ENCODE measurements around the gene RNF146.
"Not testable (repeated sequence)": the region's sequence is repeated elsewhere in the genome, so short reads cannot be mapped to it uniquely, and the experiment has no call there.

The RNF146 gene, protein sequence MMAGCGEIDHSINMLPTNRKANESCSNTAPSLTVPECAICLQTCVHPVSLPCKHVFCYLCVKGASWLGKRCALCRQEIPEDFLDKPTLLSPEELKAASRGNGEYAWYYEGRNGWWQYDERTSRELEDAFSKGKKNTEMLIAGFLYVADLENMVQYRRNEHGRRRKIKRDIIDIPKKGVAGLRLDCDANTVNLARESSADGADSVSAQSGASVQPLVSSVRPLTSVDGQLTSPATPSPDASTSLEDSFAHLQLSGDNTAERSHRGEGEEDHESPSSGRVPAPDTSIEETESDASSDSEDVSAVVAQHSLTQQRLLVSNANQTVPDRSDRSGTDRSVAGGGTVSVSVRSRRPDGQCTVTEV
- 9.6 reads per million, percentile 31 among the genes with 10 or more reads in this experiment for total RNA-seq

- DNase-seq, result peak; percentile 57
Observed at GRCh38 chr6:127266178-127266891, at the start of gene RNF146. TSS of gene RNF146 (plus strand) at chr6:127266864. CDS start at chr6:127280339, 13,475 bp downstream.

- no peak for DNase-seq
Observed at GRCh38 chr6:127219869-127220268, 46.8 kb upstream of the RNF146 start.

DNA sequence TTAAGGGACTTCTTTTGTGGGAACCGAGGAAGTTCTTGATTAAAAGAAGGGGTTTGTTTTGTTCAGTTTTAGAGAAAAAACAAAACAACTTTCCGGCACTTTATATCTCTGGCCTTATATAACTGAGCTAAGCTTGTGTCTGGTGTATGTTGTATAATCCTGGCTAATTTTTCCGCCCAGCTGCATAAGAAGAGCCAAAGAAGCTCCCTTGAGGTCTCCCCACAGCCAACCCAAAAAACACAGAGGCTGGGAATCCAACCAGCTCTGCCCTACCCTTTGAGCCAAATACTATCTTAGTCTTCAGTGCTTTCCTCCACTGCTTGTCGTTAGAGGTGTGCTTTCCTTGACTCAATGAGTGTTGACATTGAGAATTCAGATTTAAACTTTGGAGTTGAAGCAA lies 45.5 kb upstream of the RNF146 start:
- no peak for DNase-seq

GRCh38 chr6:127222418-127222817 lies 44.2 kb upstream of the RNF146 start:
- no peak for DNase-seq

DNA sequence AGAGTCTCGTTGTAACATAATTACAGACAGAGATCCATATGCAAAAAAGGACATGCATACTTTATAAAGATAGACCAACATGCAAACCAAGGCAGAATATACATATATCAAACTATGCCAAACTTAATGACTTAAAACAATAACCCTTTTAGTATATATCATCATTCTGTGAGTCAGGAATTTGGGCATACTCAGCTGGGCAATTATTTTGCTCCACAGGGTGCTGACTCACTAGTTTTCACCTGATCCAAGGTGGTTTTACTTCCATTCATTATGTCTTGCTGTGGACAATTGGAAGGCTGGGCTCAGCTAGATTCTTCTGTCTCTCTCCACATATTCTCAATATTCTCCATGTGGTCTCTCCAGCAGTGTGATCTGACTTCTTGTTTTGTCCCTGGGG lies 41.2 kb upstream of the RNF146 start:
- DNase-seq, result no peak

DNA sequence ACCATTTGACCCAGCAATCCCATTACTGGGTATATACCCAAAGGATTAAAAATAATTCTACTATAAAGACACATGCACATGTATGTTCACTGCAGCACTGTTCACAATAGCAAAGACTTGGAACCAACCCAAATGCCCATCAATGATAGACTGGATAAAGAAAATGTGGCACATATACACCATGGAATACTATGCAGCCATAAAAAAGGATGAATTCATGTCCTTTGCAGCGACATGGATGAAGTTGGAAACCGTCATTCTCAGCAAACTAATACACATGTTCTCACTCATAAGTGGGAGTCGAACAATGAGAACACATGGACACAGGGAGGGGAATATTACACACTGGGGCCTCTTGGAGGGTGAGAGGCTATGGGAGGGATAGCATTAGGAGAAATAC lies 32.8 kb upstream of the RNF146 start:
- DNase-seq, result not testable (repeated sequence)

DNA sequence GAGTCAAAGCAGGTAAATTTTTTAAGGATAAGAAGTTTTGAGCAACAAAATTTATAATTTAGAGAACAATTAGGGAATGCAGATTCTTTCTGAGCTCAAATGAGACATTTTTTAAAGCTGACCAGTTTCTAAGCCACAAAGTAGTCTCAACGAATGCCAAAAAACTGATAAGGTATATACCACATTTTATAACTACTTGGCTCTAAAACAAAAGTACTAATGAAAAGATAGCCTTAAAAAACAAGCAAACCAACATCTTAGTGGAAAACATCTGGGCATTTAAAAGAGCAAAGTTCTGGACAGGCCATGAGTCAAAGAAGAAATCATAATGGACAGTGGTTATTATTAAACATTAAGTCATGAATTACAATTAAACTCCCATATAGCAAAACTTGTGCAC lies 23.2 kb upstream of the RNF146 start:
- no peak for DNase-seq

DNA sequence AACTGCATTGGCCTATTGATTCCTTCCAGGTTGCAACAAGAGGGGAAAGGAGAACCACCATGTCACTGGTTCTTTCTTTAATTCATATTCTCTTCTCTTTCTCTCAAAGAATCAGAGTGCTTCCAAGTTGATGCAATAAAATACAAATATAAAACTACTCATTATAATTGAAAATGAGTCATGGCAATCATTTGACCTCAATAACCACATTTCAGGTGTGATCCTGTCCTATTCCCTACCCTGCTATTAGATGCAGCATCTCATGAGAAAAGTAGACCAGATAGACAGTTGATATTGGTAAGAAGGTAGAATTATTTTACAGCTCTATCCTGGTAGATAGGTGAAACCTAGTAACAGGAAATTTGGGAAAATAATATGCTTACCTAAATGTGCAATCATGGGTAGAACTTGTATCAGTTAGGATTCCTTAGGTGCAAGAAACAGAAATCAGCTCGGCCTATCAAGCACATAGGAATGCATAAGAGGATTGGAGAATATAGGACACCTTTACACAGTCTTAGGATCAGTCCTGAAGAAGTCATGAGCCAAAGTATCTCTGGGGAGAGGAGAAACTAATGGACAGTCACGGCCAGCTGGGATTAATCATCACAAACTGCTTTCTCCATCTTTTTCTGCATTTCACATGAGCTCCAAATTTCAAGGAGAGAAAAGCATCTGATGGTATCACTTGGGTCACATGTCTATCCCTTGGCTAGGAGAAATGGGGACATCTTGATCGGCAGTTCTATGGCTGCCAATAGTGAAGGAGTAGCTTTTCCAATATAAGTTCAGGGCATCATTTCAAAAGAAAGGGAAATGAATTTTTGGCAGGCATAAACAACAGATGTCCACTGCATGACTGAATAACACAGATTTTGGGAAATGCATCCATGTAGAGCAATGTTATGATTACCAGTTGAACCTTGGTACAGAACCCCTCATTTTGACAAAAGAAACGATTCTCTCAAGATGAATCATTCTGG lies 19.3 kb upstream of the RNF146 start:
- no peak for DNase-seq

GRCh38 chr6:127249621-127250020 lies 17.0 kb upstream of the RNF146 start:
- no peak for DNase-seq

DNA sequence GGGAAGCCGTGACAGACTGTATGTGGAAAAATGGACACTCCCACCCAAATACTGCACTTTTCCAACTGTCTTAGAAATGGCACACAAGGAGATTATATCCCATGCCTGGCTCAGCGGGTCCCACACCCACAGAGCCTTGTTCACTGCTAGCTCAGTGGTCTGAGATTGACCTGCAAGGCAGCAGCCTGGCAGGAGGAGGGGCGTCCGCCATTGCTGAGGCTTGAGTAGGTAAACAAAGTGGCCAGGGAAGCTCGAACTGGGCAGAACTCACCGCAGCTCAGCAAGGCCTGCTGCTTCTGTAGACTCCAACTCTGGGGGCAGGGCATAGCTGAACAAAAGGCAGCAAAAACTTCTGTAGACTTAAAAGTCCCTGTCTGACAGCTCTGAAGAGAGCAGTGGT lies 11.4 kb upstream of the RNF146 start:
- DNase-seq, result no peak

DNA sequence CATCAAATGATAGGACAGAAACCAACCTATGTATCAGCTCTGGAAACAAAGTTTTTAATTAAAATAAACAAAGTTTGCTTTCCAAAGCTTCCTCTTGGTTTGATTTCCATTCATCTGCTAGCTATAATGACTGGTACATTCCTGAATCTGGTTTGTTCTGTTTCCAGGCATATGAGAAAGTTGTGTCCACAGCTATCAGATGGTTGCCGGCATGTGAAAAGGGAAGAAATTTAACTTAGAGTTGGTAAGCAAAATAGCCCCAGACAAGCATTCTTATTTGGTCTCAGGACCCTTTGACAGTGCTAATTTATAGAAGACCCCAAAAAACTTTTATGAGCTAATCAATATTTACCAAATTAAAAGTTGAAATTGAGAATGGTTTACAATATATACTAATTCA lies 3.8 kb upstream of the RNF146 start:
- no peak for DNase-seq

- no peak for DNase-seq
Observed at GRCh38 chr6:127263481-127263880, 3.2 kb upstream of the RNF146 start.

- peak; percentile 23 for DNase-seq
Observed at GRCh38 chr6:127266892-127267645, 405 bp downstream of the RNF146 start.

GRCh38 chr6:127267646-127268625 lies 1.3 kb downstream of the RNF146 start:
- DNase-seq, result no peak

GRCh38 chr6:127272576-127272975 lies 5.9 kb downstream of the RNF146 start:
- DNase-seq, result no peak

- no peak for DNase-seq
Observed at GRCh38 chr6:127273499-127273898, 6.8 kb downstream of the RNF146 start.

- DNase-seq, result no peak
Observed at GRCh38 chr6:127276331-127276730, 9.7 kb downstream of the RNF146 start.

- DNase-seq, result no peak
Observed at GRCh38 chr6:127277878-127278843, 11.5 kb downstream of the RNF146 start.

DNA sequence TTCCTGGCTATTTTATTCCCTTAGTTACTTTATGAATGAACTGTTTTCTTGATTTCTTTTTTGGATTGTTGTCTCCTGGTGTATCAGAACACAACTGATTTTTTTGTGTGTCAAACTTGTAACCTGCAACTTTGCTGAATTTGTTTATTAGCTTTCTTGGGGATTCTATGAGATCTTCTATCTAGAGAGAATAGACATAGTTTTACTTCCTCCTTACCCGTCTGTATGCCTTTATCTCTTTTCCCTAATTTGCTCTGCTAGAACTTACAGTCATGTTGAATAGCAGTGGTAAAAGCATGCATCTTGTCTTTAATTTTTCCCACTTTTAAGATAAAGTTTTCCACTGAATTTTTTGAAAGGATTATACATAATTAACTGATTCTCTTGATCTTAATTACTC lies 13.2 kb downstream of the RNF146 start:
- no peak for DNase-seq

DNA sequence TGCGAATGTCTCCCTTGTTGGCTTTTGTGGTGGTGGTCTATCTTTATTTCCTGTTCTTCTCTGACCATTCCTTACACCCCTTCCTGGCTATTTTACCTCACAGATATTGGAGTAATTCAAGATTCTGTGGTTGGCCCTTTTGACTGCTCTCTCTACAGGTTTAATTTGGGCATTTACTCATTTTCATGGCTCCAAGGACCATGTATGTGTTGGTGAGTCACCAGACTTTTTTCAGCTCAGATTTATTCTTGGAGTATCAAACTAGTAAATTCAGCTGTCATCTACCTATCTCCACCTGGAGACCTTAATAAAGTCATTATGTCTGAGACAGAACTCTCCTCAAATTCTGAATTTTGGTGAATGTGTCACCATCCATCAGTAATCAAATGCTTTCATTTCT lies 15.5 kb downstream of the RNF146 start:
- no peak for DNase-seq

Data from effector CD4-positive, alpha-beta T cell (primary cell).